ENCODE data around the gene GRAMD2B.

The GRAMD2B gene

DNA sequence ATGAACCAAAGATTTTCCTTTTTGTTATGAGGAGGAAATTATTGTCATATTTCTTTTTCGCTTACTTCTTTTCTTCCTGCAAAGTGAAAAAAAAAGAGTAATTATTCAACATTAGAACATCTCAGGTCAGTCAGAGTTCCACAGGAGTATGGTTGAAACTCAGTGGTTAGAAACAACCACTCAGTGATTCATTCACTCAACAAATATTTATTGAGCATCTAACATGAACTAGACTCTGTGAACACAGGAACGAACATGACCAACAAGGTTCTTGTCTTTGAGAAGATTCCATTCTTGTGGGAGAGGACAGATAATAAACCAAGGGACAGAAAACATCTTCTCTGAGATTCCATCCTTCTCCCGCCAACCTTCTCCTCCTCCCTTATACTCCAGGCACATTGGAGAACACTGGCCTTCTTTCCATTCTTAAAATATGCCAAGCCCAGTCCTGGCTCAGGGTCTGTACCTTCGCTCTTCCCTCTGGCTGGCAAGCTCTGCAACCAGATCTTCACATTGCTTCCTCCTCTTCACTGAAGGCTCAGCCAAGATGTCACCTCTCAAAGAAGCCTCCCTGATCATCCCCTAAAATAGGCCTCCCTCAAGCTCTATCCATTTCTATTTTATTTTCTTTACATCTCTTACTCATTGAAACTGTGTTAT lies 6.8 kb upstream of the GRAMD2B start:
- POLR2A ChIA-PET: no interaction called here
- no peak overlapping the region for H3K4me3 ChIP-seq (ENCODE audit: low read depth, low read length)
- CTCF ChIA-PET: no interaction called here

More for the DNA sequence above, 6.8 kb upstream of the GRAMD2B start:
- Histone ChIP-seq H3K9me3 (ENCODE audit: control insufficient read depth, insufficient read depth, low read depth, low read length) (no peaks in the 10 kb centered on the region), H3K27ac (ENCODE audit: extremely low read depth, low read depth, low read length) (no peak overlapping the region), H3K4me1 (ENCODE audit: control insufficient read depth, insufficient read depth, low read length) (no peaks in the 10 kb centered on the region), H3K36me3 (ENCODE audit: control insufficient read depth in 2 of 2, insufficient read depth in 1 of 2, low read length in 2 of 2) (no peaks in the 10 kb centered on the region)
- TF ChIP-seq ZNF146 (tag by site-specific recombination; IDR thresholded peaks at IDR 0.05): no peak
- TF ChIP-seq ZNF221 (tag by site-specific recombination; IDR thresholded peaks at IDR 0.05; ENCODE audit: borderline replicate concordance): no peak
- no peak for TF ChIP-seq ZNF510 (tag by site-specific recombination; IDR thresholded peaks at IDR 0.05; ENCODE audit: insufficient replicate concordance)
- TF ChIP-seq GLIS1 (tag by site-specific recombination; IDR thresholded peaks at IDR 0.05): no peak
- no peak for TF ChIP-seq PBX3 (CRISPR knock-in tag; IDR thresholded peaks at IDR 0.05)
- TF ChIP-seq ZNF155 (tag by site-specific recombination; IDR thresholded peaks at IDR 0.05): no peak
- TF ChIP-seq KLF10 (tag by site-specific recombination; IDR thresholded peaks at IDR 0.05): no peak
- TF ChIP-seq, protein P1, sequence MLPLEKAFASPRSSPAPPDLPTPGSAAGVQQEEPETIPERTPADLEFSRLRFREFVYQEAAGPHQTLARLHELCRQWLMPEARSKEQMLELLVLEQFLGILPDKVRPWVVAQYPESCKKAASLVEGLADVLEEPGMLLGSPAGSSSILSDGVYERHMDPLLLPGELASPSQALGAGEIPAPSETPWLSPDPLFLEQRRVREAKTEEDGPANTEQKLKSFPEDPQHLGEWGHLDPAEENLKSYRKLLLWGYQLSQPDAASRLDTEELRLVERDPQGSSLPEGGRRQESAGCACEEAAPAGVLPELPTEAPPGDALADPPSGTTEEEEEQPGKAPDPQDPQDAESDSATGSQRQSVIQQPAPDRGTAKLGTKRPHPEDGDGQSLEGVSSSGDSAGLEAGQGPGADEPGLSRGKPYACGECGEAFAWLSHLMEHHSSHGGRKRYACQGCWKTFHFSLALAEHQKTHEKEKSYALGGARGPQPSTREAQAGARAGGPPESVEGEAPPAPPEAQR (tag by site-specific recombination; IDR thresholded peaks at IDR 0.05): no peak
- TF ChIP-seq YY2 (tag by site-specific recombination; IDR thresholded peaks at IDR 0.05): no peak
- TF ChIP-seq ZXDB (tag by site-specific recombination; IDR thresholded peaks at IDR 0.05): no peak
- TF ChIP-seq ZNF18 (tag by site-specific recombination; IDR thresholded peaks at IDR 0.05): no peak
- TF ChIP-seq, protein P2, sequence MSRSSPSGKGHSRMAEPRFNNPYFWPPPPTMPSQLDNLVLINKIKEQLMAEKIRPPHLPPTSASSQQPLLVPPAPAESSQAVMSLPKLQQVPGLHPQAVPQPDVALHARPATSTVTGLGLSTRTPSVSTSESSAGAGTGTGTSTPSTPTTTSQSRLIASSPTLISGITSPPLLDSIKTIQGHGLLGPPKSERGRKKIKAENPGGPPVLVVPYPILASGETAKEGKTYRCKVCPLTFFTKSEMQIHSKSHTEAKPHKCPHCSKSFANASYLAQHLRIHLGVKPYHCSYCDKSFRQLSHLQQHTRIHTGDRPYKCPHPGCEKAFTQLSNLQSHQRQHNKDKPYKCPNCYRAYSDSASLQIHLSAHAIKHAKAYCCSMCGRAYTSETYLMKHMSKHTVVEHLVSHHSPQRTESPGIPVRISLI (tag by site-specific recombination; IDR thresholded peaks at IDR 0.05): no peak
- TF ChIP-seq ZNF404 (tag by site-specific recombination; IDR thresholded peaks at IDR 0.05): no peak
- TF ChIP-seq KLF1 (tag by site-specific recombination; IDR thresholded peaks at IDR 0.05): no peak
- no peak for TF ChIP-seq ZEB2 (tag by site-specific recombination; IDR thresholded peaks at IDR 0.05)
- no peak for TF ChIP-seq ZNF211 (tag by site-specific recombination; IDR thresholded peaks at IDR 0.05; ENCODE audit: low read depth)
- no peak for TF ChIP-seq ZNF580 (tag by site-specific recombination; IDR thresholded peaks at IDR 0.05)
- TF ChIP-seq, protein P3, sequence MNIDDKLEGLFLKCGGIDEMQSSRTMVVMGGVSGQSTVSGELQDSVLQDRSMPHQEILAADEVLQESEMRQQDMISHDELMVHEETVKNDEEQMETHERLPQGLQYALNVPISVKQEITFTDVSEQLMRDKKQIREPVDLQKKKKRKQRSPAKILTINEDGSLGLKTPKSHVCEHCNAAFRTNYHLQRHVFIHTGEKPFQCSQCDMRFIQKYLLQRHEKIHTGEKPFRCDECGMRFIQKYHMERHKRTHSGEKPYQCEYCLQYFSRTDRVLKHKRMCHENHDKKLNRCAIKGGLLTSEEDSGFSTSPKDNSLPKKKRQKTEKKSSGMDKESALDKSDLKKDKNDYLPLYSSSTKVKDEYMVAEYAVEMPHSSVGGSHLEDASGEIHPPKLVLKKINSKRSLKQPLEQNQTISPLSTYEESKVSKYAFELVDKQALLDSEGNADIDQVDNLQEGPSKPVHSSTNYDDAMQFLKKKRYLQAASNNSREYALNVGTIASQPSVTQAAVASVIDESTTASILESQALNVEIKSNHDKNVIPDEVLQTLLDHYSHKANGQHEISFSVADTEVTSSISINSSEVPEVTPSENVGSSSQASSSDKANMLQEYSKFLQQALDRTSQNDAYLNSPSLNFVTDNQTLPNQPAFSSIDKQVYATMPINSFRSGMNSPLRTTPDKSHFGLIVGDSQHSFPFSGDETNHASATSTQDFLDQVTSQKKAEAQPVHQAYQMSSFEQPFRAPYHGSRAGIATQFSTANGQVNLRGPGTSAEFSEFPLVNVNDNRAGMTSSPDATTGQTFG (tag by site-specific recombination; IDR thresholded peaks at IDR 0.05; ENCODE audit: borderline replicate concordance): no peak
- no peak for TF ChIP-seq AEBP2 (tag by site-specific recombination; IDR thresholded peaks at IDR 0.05; ENCODE audit: borderline replicate concordance)
- TF ChIP-seq, protein P4, sequence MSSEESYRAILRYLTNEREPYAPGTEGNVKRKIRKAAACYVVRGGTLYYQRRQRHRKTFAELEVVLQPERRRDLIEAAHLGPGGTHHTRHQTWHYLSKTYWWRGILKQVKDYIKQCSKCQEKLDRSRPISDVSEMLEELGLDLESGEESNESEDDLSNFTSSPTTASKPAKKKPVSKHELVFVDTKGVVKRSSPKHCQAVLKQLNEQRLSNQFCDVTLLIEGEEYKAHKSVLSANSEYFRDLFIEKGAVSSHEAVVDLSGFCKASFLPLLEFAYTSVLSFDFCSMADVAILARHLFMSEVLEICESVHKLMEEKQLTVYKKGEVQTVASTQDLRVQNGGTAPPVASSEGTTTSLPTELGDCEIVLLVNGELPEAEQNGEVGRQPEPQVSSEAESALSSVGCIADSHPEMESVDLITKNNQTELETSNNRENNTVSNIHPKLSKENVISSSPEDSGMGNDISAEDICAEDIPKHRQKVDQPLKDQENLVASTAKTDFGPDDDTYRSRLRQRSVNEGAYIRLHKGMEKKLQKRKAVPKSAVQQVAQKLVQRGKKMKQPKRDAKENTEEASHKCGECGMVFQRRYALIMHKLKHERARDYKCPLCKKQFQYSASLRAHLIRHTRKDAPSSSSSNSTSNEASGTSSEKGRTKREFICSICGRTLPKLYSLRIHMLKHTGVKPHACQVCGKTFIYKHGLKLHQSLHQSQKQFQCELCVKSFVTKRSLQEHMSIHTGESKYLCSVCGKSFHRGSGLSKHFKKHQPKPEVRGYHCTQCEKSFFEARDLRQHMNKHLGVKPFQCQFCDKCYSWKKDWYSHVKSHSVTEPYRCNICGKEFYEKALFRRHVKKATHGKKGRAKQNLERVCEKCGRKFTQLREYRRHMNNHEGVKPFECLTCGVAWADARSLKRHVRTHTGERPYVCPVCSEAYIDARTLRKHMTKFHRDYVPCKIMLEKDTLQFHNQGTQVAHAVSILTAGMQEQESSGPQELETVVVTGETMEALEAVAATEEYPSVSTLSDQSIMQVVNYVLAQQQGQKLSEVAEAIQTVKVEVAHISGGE (tag by site-specific recombination; conservative IDR thresholded peaks at IDR 0.05; ENCODE audit: low read depth): no peak

All from HEK293 (cell line).